NT2/D1 (cell line): ENCODE data around the gene CCDC86.
"Not testable (repeated sequence)": the region's sequence is repeated elsewhere in the genome, so short reads cannot be mapped to it uniquely, and the experiment has no call there.

Experiments
- DNase-seq: peaks from one replicate; pipeline ENCODE4 v3.0.0-alpha.2; 2011; ENCODE audit warnings: low read depth, low spot score
- H3K27me3 ChIP-seq: 2 replicates; pipeline ENCODE4 v1.6.0; 2011; ENCODE audit warnings: mild to moderate bottlenecking; ENCODE audit not compliant: insufficient read length, insufficient read depth
- H3K36me3 ChIP-seq: 2 replicates; pipeline ENCODE4 v1.6.1; 2011; ENCODE audit warnings: mild to moderate bottlenecking, low read length, mixed read lengths; ENCODE audit not compliant: insufficient read depth, insufficient read length
- H3K4me1 ChIP-seq: 2 replicates; pipeline ENCODE4 v1.5.1; 2011; ENCODE audit not compliant: insufficient read depth, insufficient read length
- H3K4me3 ChIP-seq: 2 replicates; pipeline ENCODE4 v1.5.1; 2011; ENCODE audit warnings: low read depth; ENCODE audit not compliant: insufficient read length
- H3K9ac ChIP-seq: 2 replicates; pipeline ENCODE4 v1.6.0; 2011; ENCODE audit warnings: low read depth; ENCODE audit not compliant: insufficient read length
- H3K9me3 ChIP-seq: 2 replicates; pipeline ENCODE4 v1.5.1; 2011; ENCODE audit warnings: mild to moderate bottlenecking, low read length; ENCODE audit not compliant: insufficient read depth
- SUZ12 ChIP-seq: IDR thresholded peaks from 2 replicates; pipeline ENCODE4 v1.6.1; 2011; ENCODE audit not compliant: insufficient read length, insufficient read depth; ENCODE audit errors: extremely low read depth
- YY1 ChIP-seq: IDR thresholded peaks from 2 replicates; pipeline ENCODE4 v1.6.1; 2011; ENCODE audit not compliant: insufficient read length, insufficient read depth
- ZNF274 ChIP-seq: IDR thresholded peaks from 2 replicates; pipeline ENCODE4 v1.6.1; 2011; ENCODE audit warnings: mild to moderate bottlenecking, low read depth, low read length

CCDC86 gene

DNA sequence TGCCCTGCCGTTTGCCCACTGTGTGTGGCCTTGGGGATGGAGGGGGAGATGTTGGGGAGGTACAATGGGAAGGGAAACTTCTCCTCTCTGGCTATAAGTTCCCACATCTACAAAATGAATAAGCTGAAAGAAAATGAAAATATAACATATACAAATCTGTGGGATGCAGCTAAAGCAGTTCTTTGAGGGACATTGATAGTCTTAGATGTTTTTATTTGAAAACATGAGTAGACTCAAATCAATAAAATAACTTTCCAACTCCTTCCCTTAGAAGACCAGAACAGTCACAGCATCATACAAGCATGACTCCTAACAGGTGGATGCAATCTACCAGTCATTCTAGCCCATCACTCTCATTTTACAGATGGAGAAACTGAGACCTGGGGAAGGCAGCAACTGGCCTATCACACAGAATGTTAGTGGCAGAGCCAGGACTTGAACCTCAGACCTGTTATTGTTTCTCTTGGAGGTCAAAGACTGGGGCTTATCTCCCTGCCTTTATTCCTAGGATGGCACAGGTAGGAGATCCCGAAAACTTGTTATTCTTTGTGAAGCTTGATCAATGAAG is 25.2 kb upstream of the CCDC86 start:
- Histone ChIP-seq H3K9ac (no peak overlapping the region), H3K4me3 (no peak overlapping the region), H3K27me3 (no peaks in the 10 kb centered on the region), H3K36me3 (no peaks in the 10 kb centered on the region), H3K4me1 (peaks cover under 1% of the 10 kb centered on the region), H3K9me3 (peaks cover 12% of the 10 kb centered on the region)
- TF ChIP-seq YY1 = no peak
- TF ChIP-seq ZNF274 = no peak
- TF ChIP-seq SUZ12 = no peak
- DNase-seq = no peak

DNA sequence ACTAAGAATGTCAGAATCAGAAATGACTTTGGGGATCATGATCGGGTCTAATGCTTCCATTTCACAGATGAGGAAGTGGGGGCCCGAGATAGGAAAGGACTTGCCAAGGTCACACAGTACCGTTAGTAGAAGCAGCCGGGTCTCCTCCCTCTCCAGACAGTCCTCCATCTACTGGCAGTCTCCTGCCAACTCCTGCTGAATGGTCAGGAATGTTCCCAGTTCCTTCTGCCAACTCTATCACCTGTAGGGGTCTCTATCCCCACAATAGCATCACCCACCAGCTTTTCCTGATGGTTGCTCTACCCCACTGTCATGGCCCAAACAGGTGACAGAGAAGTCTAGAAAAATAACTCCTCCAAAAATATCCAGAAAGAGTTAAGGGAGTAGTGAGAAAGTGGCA is 23.9 kb upstream of the CCDC86 start:
- Histone ChIP-seq H3K4me1 (peaks cover 7% of the 10 kb centered on the region), H3K4me3 (no peak overlapping the region), H3K9ac (no peak overlapping the region), H3K36me3 (no peaks in the 10 kb centered on the region), H3K27me3 (no peaks in the 10 kb centered on the region), H3K9me3 (peaks cover 12% of the 10 kb centered on the region)
- DNase-seq = no peak
- TF ChIP-seq SUZ12 = no peak
- no peak for TF ChIP-seq YY1
- no peak for TF ChIP-seq ZNF274

GRCh38 chr11:60821827-60822599 is 19.9 kb upstream of the CCDC86 start:
- Histone ChIP-seq H3K4me1 (peaks cover 7% of the 10 kb centered on the region), H3K36me3 (no peaks in the 10 kb centered on the region), H3K27me3 (no peaks in the 10 kb centered on the region), H3K4me3 (no peak overlapping the region), H3K9ac (no peak overlapping the region), H3K9me3 (peaks cover 3% of the 10 kb centered on the region)
- TF ChIP-seq ZNF274 = no peak
- TF ChIP-seq SUZ12 = no peak
- no peak for TF ChIP-seq YY1
- DNase-seq = no peak

GRCh38 chr11:60823745-60824306 is 18.1 kb upstream of the CCDC86 start:
- not testable (repeated sequence) for H3K36me3 ChIP-seq, H3K27me3 ChIP-seq

GRCh38 chr11:60825118-60825517 is 16.8 kb upstream of the CCDC86 start:
- DNase-seq = no peak
- Histone ChIP-seq H3K9ac (no peak overlapping the region), H3K36me3 (no peaks in the 10 kb centered on the region), H3K4me3 (no peak overlapping the region), H3K4me1 (peaks cover 7% of the 10 kb centered on the region), H3K9me3 (no peaks in the 10 kb centered on the region), H3K27me3 (no peaks in the 10 kb centered on the region)
- no peak for TF ChIP-seq SUZ12
- no peak for TF ChIP-seq ZNF274
- TF ChIP-seq YY1 = no peak

More at GRCh38 chr11:60823745-60824306, 18.1 kb upstream of the CCDC86 start:
- not testable (repeated sequence) for H3K9ac ChIP-seq, DNase-seq, H3K4me1 ChIP-seq, H3K4me3 ChIP-seq, H3K9me3 ChIP-seq

- H3K27me3 ChIP-seq = no peaks in the 10 kb centered on the region
- no peaks in the 10 kb centered on the region for H3K9me3 ChIP-seq
- TF ChIP-seq SUZ12 = no peak
- TF ChIP-seq ZNF274 = no peak
- no peak for TF ChIP-seq YY1
- peaks cover 7% of the 10 kb centered on the region for H3K4me1 ChIP-seq
- DNase-seq = no peak
- H3K4me3 ChIP-seq = no peak overlapping the region
- H3K9ac ChIP-seq = no peak overlapping the region
- H3K36me3 ChIP-seq = no peaks in the 10 kb centered on the region
These were observed 16.1 kb upstream of the CCDC86 start for GRCh38 chr11:60825790-60826189.

DNA sequence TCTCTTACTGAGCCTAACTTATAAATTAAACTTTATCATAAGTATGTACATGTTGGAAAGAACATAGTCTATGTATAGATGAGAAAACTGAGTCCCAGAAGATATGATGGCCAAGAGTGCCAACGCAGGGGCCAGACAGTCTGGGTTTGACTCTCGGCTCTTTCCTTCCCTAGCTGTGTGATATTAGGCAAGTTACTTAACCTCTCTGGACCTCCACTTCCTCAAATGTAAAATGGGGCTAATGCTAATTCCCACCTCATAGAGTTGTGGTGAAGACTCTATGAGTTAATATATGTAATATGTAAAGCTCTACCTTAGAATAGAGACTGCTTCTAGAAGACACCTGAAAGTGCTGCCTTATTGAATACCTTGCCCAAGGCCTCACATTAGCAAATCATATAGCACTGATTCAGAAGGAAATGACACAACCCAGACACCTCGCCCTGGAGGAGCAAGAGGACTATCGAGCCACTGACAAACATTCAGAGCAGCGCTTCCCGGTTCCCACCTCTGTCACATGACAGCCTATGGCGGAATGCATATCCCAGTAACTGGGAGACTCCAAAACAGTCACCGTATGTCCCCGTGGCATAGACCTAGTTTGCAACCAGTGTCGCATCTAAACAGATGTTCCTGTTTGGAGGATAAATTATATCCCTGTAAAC is 11.3 kb upstream of the CCDC86 start:
- TF ChIP-seq SUZ12 (no peak), YY1 (no peak)
- no peak for DNase-seq
- no peaks in the 10 kb centered on the region for H3K27me3 ChIP-seq
- H3K36me3 ChIP-seq = no peaks in the 10 kb centered on the region
- H3K9ac ChIP-seq = no peak overlapping the region
- H3K4me3 ChIP-seq = no peak overlapping the region
- H3K4me1 ChIP-seq = no peaks in the 10 kb centered on the region
- no peaks in the 10 kb centered on the region for H3K9me3 ChIP-seq
